DMS53 (cell line): ENCODE data around the gene SPDYE1.
A peak's percentile ranks its signal among the peaks of the same experiment; 100 is the strongest.
"Not testable (repeated sequence)": the region's sequence is repeated elsewhere in the genome, so short reads cannot be mapped to it uniquely, and the experiment has no call there.

Experiments
- DNase-seq: peaks from one replicate; lab custom pipeline; 2025; lab: John Stamatoyannopoulos, UW

SPDYE1 gene

GRCh38 chr7:43992896-43993295 lies 4.8 kb upstream of the SPDYE1 start:
- peak; percentile 36 for DNase-seq

GRCh38 chr7:43994681-43995080 lies 3.0 kb upstream of the SPDYE1 start:
- DNase-seq = not testable (repeated sequence)

GRCh38 chr7:44012081-44012480 lies 14.4 kb downstream of the SPDYE1 start:
- not testable (repeated sequence) for DNase-seq

GRCh38 chr7:44015090-44015489 lies 17.4 kb downstream of the SPDYE1 start:
- DNase-seq = not testable (repeated sequence)

GRCh38 chr7:44018857-44019807 lies 21.4 kb downstream of the SPDYE1 start:
- DNase-seq = peak; percentile 98

GRCh38 chr7:44019825-44020224 lies 22.1 kb downstream of the SPDYE1 start:
- DNase-seq = not testable (repeated sequence)

GRCh38 chr7:44022069-44022468 lies 24.4 kb downstream of the SPDYE1 start:
- not testable (repeated sequence) for DNase-seq

- not testable (repeated sequence) for DNase-seq
Observed at GRCh38 chr7:44022796-44023467, 25.2 kb downstream of the SPDYE1 start.

- DNase-seq = not testable (repeated sequence)
Observed at GRCh38 chr7:44029433-44029832, 31.7 kb downstream of the SPDYE1 start.

- not testable (repeated sequence) for DNase-seq
Observed at GRCh38 chr7:44030029-44030428, 32.3 kb downstream of the SPDYE1 start.

GRCh38 chr7:44031319-44031718 lies 33.6 kb downstream of the SPDYE1 start:
- DNase-seq = not testable (repeated sequence)

GRCh38 chr7:44032031-44032430 lies 34.3 kb downstream of the SPDYE1 start:
- not testable (repeated sequence) for DNase-seq

- not testable (repeated sequence) for DNase-seq
Observed at GRCh38 chr7:44033971-44034844, 36.5 kb downstream of the SPDYE1 start.

GRCh38 chr7:44036364-44036763 lies 38.7 kb downstream of the SPDYE1 start:
- peak; percentile 44 for DNase-seq

- DNase-seq = peak; percentile 55
Observed at GRCh38 chr7:44037951-44038350, 40.3 kb downstream of the SPDYE1 start.

GRCh38 chr7:44038553-44038952 lies 40.9 kb downstream of the SPDYE1 start:
- not testable (repeated sequence) for DNase-seq

- peak; percentile 98 for DNase-seq
Observed at GRCh38 chr7:44038961-44039558, 41.4 kb downstream of the SPDYE1 start.

- DNase-seq = peak; percentile 32
Observed at GRCh38 chr7:44039800-44040492, 42.2 kb downstream of the SPDYE1 start.

GRCh38 chr7:44040493-44040891 lies 42.8 kb downstream of the SPDYE1 start:
- peak; percentile 80 for DNase-seq

GRCh38 chr7:44042221-44042620 lies 44.5 kb downstream of the SPDYE1 start:
- DNase-seq = no peak

- peak; percentile 65 for DNase-seq
Observed at GRCh38 chr7:44043902-44044301, 46.2 kb downstream of the SPDYE1 start.
